GM12875 (cell line): ENCODE measurements around the gene PRSS27.
A peak's percentile ranks its signal among the peaks of the same experiment; 100 is the strongest.
"Not testable (repeated sequence)": the region's sequence is repeated elsewhere in the genome, so short reads cannot be mapped to it uniquely, and the experiment has no call there.

Experiments
- H3K4me3 ChIP-seq: one replicate; pipeline ENCODE4 v1.5.1; 2011; ENCODE audit warnings: low read depth, low read length, control low read depth
- TF ChIP-seq, protein P1 (sequence below): IDR thresholded peaks from 2 replicates; pipeline ENCODE4 v1.5.1; 2011; ENCODE audit warnings: low read depth, mild to moderate bottlenecking, control low read depth, inconsistent platforms, low read length, moderate library complexity, borderline replicate concordance; ENCODE audit not compliant: insufficient read depth

The PRSS27 gene

DNA sequence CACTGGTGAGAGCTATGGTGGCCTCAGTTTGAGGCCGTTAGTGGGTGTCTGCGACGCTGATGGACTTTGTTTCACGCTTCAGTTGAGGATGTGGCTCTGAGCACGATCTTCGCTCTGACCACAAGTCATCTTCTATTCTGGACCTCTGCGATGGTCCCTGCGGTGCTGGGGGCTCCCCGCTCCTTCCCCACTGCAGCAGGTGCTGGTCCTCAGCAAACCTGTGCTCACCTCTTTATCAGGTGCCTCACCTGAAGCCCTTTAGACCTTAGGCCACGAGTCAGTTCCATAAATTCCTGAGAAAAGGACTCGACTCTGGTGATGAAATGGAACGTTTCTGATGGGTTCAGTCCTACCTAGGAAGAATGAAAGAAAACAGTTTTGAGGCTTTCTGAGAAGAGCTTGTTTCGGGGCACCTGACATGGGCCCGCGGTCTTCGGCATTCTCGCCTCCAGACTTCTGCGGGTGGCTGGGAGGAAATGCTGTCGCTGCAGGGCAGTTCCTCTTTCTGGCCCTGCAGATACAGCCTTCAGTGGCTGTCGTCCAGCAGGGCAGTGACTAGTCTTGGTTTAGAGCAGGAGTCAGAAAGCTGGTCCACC lies 33.0 kb downstream of the PRSS27 start:
- H3K4me3 ChIP-seq: peak overlapping the region; percentile 40
- TF ChIP-seq, protein P1, sequence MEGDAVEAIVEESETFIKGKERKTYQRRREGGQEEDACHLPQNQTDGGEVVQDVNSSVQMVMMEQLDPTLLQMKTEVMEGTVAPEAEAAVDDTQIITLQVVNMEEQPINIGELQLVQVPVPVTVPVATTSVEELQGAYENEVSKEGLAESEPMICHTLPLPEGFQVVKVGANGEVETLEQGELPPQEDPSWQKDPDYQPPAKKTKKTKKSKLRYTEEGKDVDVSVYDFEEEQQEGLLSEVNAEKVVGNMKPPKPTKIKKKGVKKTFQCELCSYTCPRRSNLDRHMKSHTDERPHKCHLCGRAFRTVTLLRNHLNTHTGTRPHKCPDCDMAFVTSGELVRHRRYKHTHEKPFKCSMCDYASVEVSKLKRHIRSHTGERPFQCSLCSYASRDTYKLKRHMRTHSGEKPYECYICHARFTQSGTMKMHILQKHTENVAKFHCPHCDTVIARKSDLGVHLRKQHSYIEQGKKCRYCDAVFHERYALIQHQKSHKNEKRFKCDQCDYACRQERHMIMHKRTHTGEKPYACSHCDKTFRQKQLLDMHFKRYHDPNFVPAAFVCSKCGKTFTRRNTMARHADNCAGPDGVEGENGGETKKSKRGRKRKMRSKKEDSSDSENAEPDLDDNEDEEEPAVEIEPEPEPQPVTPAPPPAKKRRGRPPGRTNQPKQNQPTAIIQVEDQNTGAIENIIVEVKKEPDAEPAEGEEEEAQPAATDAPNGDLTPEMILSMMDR: no peak

DNA sequence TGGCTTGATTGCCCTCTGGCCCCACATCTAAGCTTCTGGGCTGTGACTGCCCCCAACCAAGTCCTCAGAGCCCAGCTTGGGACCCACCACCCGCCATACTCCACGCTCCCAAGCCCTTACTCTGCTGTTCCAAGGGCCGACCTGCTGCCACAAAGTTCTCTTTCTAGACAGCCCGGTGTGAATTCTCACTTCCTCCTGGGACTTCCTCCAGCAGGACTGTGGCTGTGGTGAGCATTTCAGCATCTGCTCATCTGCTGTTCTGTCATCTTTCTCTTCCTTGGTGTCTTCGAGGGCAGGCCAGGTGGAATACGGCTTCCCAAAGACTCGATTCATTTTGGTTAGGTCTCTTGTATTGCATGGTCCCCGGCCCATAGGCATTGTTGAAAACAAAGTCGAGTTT lies 33.9 kb downstream of the PRSS27 start:
- not testable (repeated sequence) for H3K4me3 ChIP-seq

DNA sequence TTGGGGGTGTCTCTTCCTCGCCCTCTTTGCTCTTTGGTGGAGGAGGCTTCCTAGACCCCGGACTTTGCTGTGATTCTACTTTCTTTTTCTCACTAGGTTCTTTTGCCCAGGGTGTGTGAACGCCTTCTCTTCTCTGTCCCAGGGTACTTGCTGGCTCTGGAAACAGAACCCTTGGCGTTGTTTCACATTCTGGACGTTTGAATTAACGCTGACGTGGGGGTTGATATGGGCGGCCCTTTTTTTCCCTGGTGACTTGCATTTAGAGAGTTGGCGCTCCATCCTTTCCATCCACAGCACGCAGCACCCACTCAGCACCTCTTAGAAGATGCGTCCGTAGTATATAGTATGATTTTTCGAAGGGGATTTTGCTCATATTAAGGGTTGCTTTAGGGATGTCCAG lies 37.0 kb downstream of the PRSS27 start:
- H3K4me3 ChIP-seq: peak overlapping the region; percentile 87

DNA sequence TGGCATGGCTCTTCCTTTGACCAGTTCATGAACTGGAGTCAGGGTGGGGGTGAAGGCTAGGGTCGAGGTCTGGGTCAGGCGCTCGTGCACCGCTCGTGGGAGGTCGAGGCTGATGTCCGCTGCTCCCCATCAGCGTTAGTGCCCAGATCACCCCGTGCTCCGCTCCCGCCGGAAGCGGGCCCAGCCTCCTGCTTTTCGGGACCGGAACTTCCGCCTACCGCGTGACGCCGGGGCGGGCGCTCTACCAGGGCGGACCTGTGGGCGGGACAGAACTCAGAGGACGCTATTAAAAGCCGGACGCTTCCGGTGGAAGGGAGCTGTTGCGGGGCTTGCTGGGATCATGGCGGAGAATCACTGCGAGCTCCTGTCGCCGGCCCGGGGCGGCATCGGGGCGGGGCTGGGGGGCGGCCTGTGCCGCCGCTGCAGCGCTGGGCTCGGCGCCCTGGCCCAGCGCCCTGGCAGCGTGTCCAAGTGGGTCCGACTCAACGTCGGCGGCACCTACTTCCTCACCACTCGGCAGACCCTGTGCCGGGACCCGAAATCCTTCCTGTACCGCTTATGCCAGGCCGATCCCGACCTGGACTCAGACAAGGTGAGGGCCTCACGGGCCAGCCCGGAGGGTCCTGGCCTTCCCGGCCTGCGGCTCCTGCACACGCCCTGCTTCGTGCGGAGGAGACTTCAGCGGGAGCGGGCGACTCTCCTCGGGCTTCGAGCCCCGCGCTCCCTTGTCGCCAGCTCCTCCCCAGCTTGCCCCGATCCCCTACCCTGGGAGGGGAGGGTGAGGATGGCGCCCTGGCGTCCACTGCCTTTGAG lies 37.6 kb downstream of the PRSS27 start, which contains the start of gene KCTD5:
TSS of gene KCTD5 (plus strand) at position 315 of the 813 bp plus-strand sequence. CDS start at position 341, 26 bp downstream.
- H3K4me3 ChIP-seq: peak within 1 kb of the TSS; percentile 87
- TF ChIP-seq, protein P1: no peak

DNA sequence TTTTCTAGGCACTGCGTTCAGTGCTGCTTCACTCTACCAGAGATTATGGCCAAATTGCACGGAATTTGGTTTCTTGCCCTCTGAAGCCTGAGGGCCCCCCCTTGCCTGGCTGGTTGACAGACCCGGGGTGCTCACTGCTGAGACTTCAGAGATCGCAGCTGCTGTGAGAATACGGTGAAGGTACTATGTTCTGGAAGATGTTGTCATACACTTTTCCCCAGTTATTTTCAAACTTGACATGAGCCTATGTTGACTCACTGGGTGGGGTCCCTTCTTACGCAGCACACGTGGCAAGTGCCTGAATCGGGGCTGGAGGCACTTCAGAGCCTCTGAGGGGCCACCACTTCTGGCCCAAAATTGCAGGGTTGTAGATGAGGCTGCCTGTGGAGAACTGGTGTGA lies 39.7 kb downstream of the PRSS27 start:
- H3K4me3 ChIP-seq: not testable (repeated sequence)

DNA sequence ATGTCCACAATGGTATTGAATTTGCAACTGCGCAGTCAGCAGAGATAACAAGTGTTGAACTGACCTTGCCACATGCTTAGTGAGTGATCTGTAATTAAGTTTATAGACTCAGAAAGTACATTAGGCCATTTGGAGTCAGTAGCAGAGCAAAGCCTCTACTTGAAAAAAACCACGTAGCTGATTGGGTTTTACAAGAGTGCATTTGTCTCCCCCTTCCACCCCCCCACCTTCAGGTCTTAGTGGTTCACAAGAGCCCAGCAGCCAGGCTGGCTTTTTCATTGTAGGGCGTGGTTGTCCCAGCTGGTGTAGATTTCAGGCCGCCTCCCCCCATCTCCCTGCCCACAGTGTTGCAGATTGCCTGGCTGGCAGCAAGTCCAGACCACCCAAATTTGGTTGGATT lies 40.1 kb downstream of the PRSS27 start:
- H3K4me3 ChIP-seq: not testable (repeated sequence)

DNA sequence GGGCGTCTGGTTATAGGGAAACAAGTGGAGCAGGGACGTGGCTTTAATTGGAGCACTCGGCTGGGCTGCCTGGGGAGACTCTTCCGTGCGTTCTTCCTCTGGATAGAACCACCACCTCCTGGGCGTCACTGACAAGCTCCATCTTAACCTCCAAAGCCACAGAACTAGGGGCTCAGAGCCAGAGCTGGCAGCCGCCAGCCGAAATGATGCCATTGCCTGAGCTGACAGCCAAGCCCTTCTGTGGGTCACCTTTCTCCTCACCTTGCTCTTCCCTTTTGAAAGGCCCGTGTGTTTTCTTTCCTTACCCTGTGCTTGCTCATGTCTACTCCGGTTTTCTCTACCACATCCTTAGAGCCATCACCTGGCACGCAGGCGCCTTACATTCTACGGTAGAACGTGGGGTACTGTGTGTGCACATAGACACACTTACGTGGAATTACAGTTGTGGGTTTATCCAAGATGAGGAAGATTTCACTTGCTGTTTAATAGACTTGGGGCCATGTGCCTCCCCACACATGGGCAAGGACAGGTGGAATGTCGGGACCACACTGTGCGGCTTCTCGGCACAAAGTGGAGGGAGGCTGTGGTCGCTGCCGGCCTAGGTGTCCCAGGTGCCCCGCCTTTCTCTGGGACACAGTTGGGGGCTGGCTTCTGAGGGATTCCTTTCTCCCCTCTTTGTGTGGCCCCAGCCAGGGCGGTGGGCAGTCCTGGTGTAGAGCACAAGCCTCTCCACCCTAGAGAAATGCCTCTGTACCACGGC lies 41.6 kb downstream of the PRSS27 start:
- H3K4me3 ChIP-seq: not testable (repeated sequence)

DNA sequence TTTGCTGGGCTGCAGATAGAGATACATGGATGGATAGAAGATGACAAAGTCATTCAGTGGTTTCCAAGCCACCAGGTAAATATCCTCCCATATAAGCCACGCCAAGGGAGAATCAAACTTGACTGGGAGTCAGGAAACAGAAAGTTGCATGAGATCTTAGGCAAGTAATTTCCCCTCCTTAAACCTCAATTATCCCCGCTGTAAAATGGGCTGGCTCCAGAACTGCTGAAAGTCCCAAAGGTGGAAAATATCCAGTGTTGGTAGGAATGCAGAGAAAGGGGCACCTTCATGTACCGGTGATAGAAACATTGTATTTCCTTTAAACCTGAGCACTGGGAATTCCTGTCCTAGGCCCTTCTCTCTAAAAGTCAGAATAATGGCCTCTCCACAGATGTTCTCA lies 43.1 kb downstream of the PRSS27 start:
- H3K4me3 ChIP-seq: not testable (repeated sequence)

DNA sequence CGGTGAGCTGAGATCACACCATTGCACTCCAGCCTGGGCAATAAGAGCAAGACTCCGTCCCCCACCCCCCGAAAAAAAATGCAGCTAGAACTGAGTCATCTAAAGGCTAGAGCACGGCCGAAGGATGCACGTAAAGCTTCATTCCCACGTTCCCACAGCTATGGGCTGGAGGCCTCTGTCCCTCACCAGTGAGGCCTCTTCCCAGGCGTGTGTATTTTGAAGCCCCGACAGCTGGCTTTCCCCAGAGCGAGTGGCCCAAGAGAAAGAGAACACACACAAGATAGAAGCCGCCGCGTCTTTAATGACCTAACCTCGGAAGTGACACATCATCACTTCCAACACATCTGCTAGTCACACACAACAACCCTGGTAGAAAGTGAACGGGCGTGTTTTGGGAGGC lies 44.3 kb downstream of the PRSS27 start:
- no peak overlapping the region for H3K4me3 ChIP-seq
- TF ChIP-seq, protein P1: no peak

DNA sequence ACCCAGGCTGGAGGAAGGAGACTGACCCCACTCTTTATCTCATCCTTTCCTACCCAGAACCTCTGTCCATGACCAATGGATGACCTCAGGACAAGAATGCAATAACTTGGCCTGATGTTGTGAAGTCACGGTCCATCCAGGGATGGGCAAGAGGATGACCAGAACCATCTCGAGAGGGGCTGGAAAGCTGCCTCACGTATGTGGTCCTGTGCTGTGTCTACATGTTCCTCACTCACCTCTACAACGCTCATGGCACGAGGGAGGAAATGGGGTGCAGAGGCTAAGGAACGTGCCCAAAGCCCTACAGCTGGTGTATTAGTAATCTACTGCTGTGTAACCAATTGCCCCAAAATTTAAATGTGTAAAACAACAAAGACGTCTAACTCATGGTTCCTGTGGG lies 45.0 kb downstream of the PRSS27 start:
- no peak overlapping the region for H3K4me3 ChIP-seq
- TF ChIP-seq, protein P1: no peak
